ENCODE measurements around the gene AMMECR1.

The AMMECR1 gene

DNA sequence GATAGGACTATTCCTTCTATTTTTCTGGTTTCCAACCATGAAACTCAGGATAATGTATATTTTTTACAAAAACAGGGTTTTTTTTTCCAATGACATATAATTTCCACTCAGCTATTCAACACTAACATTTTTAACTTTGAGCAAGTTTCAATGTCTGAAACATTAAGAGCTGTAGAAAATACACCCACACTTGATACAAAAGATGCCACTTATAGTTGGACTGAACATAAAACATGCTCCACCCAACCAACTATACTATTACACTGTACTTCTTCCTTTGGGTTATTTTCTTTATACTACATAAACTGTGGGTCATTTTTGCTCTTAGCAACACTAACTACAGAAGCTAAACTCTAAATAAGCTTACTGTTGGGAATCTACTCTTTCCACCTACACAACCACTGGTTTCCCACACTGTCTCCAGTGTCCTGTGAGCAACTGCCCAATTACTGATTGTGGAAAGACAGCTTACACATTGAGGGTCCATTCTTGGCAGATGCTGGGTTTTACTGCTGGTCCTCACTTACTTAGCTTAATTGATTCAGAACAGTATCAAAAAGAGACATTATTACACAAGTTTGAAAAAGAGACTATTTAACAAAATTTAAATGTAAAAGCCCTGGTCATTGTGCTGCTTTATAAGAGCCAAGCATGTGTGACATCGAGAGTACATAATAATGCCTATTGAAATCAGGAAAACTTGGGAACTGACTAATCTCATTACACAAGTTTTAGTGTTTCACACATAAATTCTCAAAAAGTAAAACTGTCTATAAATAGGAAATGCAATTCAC is 6.3 kb downstream of the AMMECR1 start:
- no peak for DNase-seq (ENCODE audit: low spot score)

DNA sequence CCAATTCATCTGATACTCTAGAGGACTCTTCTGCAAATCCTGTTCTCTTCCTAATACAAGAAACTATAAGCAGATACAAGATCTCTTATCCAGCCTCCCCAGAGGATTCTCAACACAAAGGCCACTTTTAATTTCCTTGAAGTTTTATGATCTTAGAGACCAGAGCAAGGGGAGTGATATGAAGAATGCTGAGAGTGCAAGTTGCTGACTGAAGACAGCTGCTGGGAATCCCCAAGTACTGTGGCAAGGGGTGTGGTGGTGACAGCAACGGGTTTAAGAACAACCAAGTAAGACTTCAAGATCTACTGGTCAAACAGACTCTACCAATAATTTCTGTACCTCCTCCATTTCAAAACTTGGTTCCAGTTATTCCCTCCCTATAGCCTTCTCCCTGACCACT is 7.0 kb downstream of the AMMECR1 start:
- DNase-seq (ENCODE audit: low spot score), result no peak

DNA sequence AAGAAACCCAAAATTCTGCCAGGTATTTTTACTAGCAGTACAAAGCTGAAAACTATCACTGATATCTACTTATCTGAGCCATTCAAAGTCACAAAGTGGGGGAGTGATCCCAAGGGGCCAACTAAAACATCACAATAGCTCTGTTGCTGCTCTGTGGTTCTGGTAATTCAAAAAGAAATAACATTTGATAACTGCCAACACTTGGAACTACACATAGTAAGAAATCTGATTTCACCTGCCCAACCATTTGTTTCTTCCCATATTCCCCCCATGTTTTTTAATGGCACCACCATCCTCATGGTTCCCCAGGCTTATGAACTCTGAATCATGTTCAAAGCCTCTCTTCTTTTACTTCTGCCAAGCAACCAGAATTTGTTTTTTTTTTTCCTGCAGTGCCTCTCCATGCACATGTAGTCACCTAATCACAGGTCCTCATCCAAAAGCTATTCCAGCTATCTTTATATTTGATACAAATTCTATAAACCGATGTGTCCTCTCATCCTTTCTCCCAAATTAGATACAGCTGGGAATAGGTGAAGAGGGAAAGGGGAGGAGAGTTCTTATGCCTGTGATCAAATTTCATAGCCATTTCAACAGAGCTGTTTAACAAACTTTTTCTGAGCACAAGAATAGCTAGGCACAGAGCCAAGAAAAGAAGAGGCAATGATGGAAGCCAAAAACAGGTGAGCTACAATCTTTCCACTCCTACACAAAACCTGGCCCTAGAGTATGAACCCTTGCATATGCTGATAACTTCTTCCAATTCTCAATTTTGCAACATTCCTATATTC is 7.7 kb downstream of the AMMECR1 start:
- DNase-seq (ENCODE audit: low spot score), result no peak

DNA sequence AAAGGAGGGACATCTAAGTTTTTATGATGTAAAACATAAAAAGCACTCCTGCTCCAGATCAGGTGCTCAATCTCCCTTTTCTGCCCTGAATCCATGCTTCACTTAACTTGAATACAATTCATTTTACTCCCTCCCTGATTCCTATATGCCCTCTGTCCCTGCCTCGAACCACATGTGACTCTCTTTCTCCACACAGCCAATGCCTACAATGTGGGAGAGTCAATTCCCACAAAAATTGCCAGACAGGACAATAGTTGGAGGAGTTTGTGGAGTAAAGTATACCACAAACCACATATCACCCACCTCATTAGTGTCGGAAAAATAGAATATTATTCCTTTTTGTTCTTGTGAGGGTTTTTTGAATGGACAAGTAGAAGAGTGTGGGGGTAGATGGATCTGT is 9.7 kb downstream of the AMMECR1 start:
- DNase-seq (ENCODE audit: low spot score), result no peak

DNA sequence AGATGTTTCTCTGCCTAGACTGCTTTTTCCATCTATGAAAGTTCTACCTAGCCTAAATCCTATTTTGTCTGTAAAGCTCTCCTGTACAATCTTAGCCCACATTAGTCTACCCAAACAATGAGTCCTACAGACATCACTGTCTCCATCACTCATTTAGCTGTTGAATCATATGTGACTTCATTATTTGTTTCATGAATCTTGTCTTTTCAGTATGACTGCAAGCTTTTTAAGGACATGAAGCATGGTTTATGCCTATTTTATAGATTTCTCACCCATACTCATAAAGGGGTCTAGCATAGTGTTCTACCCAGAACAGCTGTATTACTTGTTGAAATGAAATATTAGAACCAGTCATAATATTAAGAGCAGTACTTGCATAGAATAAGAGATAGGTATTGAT is 13.0 kb downstream of the AMMECR1 start:
- no peak for DNase-seq (ENCODE audit: low spot score)

DNA sequence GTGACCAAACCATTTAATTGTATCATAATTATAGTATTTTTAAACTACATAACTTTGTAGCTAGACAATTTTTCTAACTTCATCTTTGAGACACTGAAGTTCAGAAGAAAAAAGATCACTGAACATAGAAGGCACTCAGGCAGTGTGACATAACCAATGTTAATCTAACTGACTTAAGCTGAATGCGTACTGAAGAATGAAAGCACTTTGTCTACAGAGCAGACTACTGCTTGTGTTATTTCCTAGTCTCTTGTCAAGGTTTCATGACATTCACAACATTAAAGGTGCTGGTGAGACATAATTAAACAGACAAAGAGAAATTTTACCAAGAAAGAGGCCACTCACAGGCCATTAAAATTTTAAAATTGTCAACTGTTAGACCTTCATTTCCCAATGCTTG is 13.5 kb downstream of the AMMECR1 start:
- DNase-seq (ENCODE audit: low spot score), result no peak

DNA sequence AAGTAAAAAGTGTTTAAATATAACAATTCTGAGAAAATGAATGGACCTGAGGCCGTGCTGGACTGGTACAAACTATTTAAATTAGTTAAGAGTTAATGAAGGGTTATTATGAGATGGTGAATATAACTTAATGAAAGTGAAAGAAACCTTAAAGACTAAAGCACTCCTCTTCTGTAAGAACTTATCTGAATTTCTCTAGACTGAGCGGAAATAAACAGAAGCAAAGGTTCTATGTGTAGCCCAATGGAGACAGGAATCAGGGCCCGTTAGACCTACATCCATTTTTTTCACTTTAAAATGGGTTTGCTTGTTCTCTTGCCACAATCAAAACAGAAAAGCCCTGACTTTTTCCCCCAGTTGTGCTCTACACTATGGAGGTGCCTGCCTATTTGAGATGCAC is 14.9 kb downstream of the AMMECR1 start:
- DNase-seq (ENCODE audit: low spot score), result no peak

DNA sequence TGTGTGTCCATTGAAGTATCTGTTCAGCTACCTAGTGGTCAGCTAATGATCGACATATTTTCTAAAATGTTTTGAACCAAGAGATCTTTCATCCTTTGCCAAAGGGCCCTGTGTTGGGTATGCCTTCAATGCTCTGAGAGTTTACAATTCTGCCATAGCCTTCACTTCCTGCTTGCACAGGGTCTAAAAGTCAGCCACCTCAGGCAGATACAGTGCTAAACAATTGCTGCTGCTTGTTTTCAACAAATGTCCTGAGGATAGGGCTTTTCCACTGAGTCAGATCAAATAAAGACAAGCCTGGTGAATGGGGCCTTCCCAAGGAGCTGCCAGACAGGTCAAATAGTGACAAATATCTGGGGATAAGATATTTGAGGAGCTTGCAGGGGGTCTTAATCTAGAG is 16.7 kb downstream of the AMMECR1 start:
- DNase-seq (ENCODE audit: low spot score), result no peak

DNA sequence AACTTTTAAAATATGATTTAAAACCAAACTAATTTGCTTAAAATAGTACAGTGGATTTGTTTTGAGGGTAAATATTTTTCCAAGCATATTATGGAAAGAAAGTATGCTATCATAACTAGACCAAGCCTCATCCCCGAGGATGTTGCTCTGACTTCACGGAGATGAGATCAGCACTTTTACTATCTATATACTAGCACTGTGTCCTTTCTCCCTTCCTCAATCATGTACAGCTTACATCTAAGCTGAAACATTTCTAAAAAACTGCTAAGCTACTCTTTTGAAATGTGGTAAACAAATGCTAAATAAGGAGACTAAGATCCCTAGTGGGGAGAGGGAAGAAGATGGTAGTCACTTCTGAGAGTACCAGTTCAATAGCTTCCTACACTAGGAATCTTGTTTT is 23.8 kb downstream of the AMMECR1 start:
- DNase-seq (ENCODE audit: low spot score), result no peak

DNA sequence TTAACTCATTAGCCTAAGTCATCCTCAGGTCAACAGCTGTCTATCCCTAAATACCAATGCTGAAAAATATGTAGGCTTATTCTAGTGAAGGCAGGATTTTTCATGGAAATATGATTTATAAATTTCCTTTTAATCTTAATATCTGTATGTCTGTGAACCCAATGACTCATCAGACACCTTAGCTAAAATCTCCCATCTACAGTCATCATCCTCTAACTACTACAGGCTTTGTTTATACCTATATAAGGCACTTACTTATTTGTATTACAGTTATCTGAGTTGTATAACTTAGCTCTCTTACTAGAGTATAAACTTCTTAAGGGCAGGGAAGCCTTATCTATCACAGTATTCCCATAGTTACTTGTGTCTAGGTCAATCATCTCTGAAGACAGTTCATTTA is 24.2 kb downstream of the AMMECR1 start:
- no peak for DNase-seq (ENCODE audit: low spot score)

DNA sequence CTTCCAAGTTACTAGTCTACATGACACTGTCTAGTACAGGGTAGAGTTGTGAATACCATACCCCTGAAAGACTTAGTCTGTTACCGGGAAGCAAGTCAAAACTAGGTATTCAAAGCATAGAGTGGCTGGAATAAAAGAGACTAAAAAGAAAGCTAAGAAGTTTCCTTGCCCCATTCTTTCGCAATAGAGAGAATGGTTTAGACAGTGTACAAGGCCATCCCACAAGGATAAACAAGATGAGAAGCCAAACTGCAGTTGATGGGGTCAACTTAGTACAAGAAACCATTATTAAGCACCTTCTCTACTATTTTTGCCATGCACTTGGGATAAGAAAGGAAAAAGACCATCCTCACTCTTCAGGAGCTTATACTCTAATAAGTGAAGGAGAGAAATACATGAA is 30.3 kb downstream of the AMMECR1 start:
- no peak for DNase-seq (ENCODE audit: low spot score)

DNA sequence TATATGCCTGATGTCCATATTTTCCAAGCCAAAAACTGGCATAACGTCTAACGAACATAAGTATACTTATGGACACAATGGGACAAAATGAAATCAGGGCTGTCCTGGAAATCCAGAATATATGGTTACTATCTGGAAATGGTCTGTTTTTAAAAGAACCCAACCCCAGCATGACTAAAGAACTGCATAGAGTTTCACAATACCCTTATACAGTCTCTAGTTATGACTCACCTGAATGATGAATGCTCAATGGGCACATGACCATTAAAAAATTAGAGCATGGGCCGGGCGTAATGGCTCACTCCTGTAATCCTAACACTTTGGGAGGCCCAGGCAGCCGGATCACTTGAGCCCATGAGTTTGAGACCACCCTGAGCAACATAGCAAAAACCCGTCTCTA is 31.8 kb downstream of the AMMECR1 start:
- DNase-seq (ENCODE audit: low spot score), result no peak

DNA sequence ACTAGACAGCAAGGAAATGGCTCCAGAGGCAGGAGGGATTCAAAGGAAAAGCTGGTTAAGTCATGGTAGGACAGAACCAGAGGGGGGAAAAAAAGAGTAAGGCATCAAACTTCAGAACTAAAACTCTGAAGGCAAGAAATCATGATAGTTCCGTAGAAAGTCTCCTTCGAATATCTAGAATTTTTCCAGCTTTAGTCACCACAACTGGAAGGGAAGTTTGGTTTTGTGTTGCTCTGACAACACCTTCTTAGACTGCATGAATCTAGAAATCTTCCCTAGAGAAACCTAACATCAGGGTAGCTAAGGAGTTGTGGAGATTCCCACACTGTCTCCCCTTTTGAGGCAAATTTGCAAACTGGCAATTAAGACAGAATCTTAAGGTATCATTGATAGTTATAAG is 33.7 kb downstream of the AMMECR1 start:
- DNase-seq (ENCODE audit: low spot score), result no peak

DNA sequence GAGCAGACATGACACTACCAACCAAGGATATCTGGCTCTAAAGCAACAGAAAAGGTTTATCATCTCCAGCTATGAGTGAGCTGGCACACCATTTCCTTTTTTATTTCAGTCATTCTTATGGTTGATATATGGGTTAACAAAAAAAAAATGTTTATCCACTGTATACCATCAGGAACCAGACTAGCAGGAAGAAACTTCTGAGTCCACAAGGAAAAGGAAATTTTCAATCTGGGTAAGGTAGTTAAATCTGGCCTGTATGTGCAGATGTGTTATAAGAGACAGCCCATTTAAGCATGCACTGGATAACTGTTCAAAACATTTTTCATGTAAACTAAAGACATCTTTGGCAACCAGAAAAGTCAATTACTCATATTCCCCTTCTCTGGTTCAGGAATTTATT is 35.0 kb downstream of the AMMECR1 start:
- DNase-seq (ENCODE audit: low spot score), result no peak

DNA sequence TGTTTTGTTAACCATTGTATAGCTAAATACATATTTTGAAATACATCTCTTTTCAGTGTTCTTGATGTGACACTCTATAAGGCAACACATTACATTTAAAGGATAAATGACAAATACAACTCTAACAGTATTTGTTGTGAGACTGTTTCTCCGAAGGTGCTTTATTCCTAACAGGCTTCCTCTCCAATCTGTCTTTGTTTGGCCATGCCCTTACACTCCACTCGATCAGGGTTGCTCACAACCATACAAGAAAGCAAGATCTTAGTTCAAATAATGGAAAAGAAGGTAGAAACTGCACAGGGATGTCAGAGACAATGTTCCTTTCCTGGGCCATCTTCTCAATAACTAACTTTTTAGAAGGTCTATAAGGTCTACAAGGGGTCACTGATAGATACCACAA is 36.5 kb downstream of the AMMECR1 start:
- DNase-seq (ENCODE audit: low spot score), result no peak

DNA sequence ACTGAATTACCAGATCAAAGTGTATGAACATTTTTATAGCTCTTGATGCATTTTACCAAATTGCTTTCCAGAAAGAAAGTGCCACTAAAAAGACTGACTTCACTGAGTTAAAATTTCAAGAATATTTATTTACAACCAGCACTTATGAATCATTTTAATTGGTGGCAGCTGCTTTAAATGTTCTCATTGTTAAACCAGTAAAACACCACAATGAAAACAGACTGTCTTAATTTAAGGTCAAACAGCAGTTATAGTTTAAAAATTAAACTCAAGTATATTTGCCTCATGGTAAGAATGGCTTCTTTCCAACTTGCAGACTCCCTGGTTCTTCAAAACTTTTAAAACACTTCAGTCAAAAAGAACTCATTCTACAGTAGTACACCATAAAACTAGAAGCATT is 36.9 kb downstream of the AMMECR1 start:
- DNase-seq (ENCODE audit: low spot score), result no peak

DNA sequence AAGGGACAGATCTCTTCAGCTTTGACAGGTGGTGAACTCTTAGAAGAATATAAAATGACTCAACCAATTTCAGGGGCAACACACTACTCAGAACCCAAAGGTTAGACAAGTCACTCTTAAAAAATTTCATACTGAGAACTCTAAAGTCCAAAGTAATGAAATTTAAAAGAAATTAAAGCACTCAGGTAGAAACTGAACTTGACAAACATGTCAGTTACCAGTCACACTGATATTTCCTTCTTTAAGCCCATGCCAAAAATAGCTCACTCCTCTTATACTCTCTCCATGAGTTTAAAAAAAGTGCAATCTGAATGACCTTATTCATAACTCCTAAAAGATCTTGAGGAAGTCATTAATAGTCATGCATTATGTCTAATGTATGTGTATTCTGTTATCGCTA is 40.3 kb downstream of the AMMECR1 start:
- DNase-seq (ENCODE audit: low spot score), result no peak

DNA sequence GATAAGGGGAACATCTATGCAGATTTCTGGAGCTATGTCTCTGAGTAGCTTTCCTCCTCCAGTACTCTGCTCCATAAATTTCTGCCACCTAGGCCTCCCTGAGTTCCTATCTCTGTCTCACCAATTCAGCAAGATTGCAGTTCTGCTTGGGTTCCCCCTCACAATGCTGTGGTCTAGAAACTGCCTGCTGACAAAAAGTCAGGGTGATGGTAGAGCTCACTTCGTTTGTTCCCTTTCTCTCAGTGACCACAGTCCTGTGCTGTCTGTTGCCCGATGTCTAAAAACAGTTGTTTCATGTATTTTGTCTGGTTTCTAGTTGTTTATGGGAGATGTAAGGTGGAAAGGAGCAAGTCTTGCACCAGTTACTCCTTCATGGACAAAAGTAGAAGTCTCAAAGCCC is 41.1 kb downstream of the AMMECR1 start:
- no peak for DNase-seq (ENCODE audit: low spot score)

DNA sequence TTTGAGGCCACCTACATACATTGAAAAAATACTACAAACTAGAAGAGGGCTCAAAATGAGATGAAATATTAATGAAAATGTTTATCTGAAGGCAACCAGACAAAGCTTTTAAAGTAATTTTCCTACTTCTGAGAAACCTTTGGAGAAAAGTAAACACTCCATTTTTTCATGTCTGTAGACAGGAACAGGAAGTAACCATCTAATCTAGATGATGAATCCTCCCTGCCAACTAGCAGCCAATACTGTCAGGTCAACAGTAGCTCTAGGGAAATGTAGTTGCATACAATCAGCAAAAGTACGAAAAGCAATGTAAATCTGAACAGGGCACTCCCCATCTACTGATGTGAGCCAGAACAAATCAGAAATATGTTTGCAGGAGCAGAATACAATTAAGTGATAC is 49.0 kb downstream of the AMMECR1 start:
- DNase-seq (ENCODE audit: low spot score), result no peak

DNA sequence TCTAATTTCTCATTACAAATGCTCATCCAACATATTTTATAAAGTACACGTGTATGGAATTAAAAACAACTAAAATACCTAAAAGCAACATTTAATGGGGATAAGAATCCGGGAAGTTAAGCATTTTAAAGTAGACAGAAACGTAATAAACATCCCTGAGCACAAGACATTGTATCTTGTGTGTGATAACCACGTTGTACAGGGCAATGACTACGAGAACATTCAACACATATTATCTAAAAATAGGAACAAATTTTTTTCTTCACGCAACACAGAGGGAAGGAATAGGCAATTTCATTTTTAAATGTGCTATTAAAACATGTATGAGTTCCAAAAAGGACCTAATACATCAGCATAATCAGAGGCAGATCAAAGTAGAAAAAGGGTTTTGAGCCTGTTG is 49.5 kb downstream of the AMMECR1 start:
- DNase-seq (ENCODE audit: low spot score), result no peak

DNA sequence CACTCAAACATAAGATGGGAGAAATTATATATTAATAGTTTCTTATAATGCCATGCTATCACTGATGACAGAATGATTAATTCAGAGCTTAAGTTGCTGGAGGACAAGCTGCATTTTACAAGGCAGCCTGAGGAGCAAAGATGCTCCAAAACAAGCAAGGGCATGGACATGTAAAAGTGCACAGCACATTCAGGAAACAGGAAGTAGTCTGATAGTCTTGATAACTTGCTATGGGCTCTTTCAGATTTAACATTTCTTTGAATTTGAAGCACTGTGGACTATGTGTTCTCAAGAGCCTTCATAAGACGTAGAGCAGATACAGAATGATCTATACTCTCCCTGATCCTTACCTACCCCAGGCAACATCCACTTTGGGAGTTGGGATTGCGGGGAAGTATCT is 50.0 kb downstream of the AMMECR1 start:
- no peak for DNase-seq (ENCODE audit: low spot score)

DNA sequence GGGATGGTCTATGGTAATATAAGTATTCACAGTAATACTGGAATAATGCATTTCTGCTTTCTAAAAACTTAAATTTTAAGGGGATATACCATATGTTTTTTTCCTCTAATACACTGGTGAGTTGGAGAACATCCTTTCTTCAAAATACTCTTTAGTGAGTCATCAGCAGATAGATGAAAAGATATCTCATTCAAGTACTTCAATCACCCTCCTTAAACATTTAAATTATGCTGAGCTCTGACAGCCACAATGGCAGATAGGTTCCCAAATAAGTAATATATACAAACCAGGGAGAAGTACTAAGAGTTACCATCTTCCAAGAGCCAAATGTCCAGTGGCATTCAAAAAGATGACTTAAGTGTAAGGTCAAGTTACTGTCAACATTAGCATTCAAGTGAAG is 52.2 kb downstream of the AMMECR1 start:
- DNase-seq (ENCODE audit: low spot score), result no peak

DNA sequence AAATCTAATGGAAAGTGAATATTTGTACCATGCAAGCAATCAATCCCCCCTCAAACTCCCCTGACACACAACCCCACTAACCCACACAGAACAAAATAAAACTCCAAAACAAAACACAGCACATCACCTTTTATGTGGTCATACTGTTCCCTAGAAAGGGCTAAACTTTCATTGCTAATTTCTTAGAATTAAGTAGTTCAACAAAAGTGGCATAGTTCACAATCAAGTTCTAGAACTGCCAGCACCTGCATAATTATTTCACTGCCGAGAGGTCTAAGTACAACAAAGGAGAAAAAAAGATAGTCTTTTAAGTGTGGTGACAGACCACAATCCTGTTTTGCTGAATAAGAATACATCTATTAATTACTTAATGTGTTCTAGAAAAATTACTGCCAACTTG is 58.8 kb downstream of the AMMECR1 start:
- DNase-seq (ENCODE audit: low spot score), result no peak

DNA sequence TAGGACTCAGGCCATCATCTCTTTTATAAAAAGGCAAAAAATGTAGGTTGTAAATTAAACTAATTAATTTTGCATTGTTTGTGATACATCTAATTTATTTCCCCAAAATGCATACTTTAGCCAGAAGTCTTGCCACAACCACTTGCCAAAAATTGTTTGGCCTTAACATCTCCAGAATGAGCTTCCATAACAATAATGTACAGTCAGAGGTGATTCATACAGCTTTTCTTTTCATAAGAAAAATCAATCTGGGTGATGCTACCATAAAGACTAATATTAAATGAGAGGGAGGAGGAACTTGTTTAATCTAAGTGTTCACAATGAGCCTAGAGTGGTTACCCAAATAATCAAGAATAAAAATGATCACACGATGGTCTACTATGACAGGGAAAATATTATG is 59.3 kb downstream of the AMMECR1 start:
- no peak for DNase-seq (ENCODE audit: low spot score)

Measured in HuH-7.5 (cell line).